CD14-positive monocyte (primary cell): ENCODE results near the gene SF3A1. TPM values are rescaled to one million over a fixed set of nuclear protein-coding genes. Genes with fewer than 3 reads are reported as not detected.

Source experiments
- DNase-seq, 3 donors: peaks; one replicate each; pipeline ENCODE4 v3.0.0-alpha.2; 2011 to 2022
- H2AFZ ChIP-seq: 2 replicates; pipeline ENCODE4 v1.6.0; 2012; ENCODE audit warnings: mild to moderate bottlenecking, low read depth, low read length, inconsistent platforms; ENCODE audit not compliant: insufficient read depth, poor library complexity, severe bottlenecking
- H3K27ac ChIP-seq, 2 donors: 1 replicate in 1 of 2; 2 replicates in 1 of 2; pipeline ENCODE4 v1.5.1; 2012 to 2013; ENCODE audit warnings: low read length in 2 of 2, control low read depth in 1 of 2, inconsistent platforms in 1 of 2, low read depth in 1 of 2, mild to moderate bottlenecking in 1 of 2
- H3K27me3 ChIP-seq, 2 donors: one replicate each; pipeline versions ENCODE4 v1.6.0 to v1.6.1; 2011 to 2013; ENCODE audit warnings: low read length in 2 of 2; ENCODE audit not compliant: control insufficient read depth in 2 of 2, insufficient read depth in 2 of 2
- H3K36me3 ChIP-seq, 2 donors: replicated peaks in 1 of 2; 1 replicate in 1 of 2; 2 replicates in 1 of 2; pipeline versions ENCODE4 v1.5.1 to v1.6.1; 2012 to 2013; ENCODE audit warnings: low read length in 2 of 2, control low read depth in 1 of 2, inconsistent platforms in 1 of 2, mild to moderate bottlenecking in 1 of 2; ENCODE audit not compliant: insufficient read depth in 2 of 2, control insufficient read depth in 1 of 2
- H3K4me1 ChIP-seq, 2 donors: 1 replicate in 1 of 2; 2 replicates in 1 of 2; pipeline versions ENCODE4 v1.5.1 to v1.6.1; 2012 to 2013; ENCODE audit warnings: low read length in 2 of 2, control low read depth in 1 of 2, inconsistent platforms in 1 of 2, mild to moderate bottlenecking in 1 of 2, moderate library complexity in 1 of 2; ENCODE audit not compliant: insufficient read depth in 2 of 2, control insufficient read depth in 1 of 2
- H3K4me2 ChIP-seq: replicated peaks from 2 replicates; pipeline ENCODE3; 2012; ENCODE audit warnings: low read length, moderate library complexity, mild to moderate bottlenecking; ENCODE audit not compliant: poor library complexity, severe bottlenecking; ENCODE audit errors: extremely low read depth
- H3K4me3 ChIP-seq, 3 experiments: fragments of 200-600 bp in 1 of 3; sonication (generic) in 1 of 3; replicated peaks in 1 of 3; 1 replicate in 2 of 3; 2 replicates in 1 of 3; pipeline ENCODE4 v1.5.1; 2011 to 2013; ENCODE audit warnings: low read length in 3 of 3, mild to moderate bottlenecking in 3 of 3, control low read depth in 2 of 3, low read depth in 2 of 3, inconsistent platforms in 1 of 3, moderate library complexity in 1 of 3
- H3K79me2 ChIP-seq: 2 replicates; pipeline ENCODE4 v1.6.0; 2012; ENCODE audit warnings: mild to moderate bottlenecking, control low read depth, inconsistent platforms, low read length, moderate library complexity; ENCODE audit not compliant: insufficient read depth
- H3K9ac ChIP-seq: 2 replicates; pipeline ENCODE4 v1.6.0; 2017; ENCODE audit warnings: low read length, mild to moderate bottlenecking; ENCODE audit not compliant: insufficient read depth, poor library complexity, severe bottlenecking
- H3K9me3 ChIP-seq, 2 donors: replicated peaks in 1 of 2; 1 replicate in 1 of 2; 2 replicates in 1 of 2; pipeline versions ENCODE4 v1.5.1 to v1.6.1; 2012 to 2013; ENCODE audit warnings: low read length in 2 of 2, control low read depth in 1 of 2; ENCODE audit not compliant: control insufficient read depth in 1 of 2, insufficient read depth in 1 of 2
- H4K20me1 ChIP-seq: 2 replicates; pipeline ENCODE4 v1.6.0; 2012; ENCODE audit warnings: mild to moderate bottlenecking, low read length, control low read depth, moderate library complexity; ENCODE audit not compliant: insufficient read depth
- H3K27ac Mint-ChIP-seq, 7 donors: one replicate each; pipeline ENCODE4 v1.8.0; 2020; ENCODE audit warnings: mild to moderate bottlenecking in 7 of 7, mixed read lengths in 7 of 7, moderate library complexity in 6 of 7, inconsistent platforms in 2 of 7
- H3K27me3 Mint-ChIP-seq, 3 donors: one replicate each; pipeline ENCODE4 v1.8.0; 2021 to 2022; ENCODE audit warnings: low read depth in 3 of 3, mild to moderate bottlenecking in 3 of 3, mixed read lengths in 3 of 3, moderate library complexity in 3 of 3, inconsistent platforms in 1 of 3
- H3K36me3 Mint-ChIP-seq, 2 donors: one replicate each; pipeline ENCODE4 v1.8.0; 2020; ENCODE audit warnings: mixed read lengths in 2 of 2, inconsistent platforms in 1 of 2, mild to moderate bottlenecking in 1 of 2
- H3K4me1 Mint-ChIP-seq: one replicate; pipeline ENCODE4 v1.8.0; 2020; ENCODE audit warnings: mild to moderate bottlenecking, mixed read lengths
- H3K4me3 Mint-ChIP-seq, 2 donors: one replicate each; pipeline ENCODE4 v1.8.0; 2020; ENCODE audit warnings: mild to moderate bottlenecking in 2 of 2, mixed read lengths in 2 of 2, moderate library complexity in 1 of 2
- H3K9me3 Mint-ChIP-seq, 7 donors: one replicate each; pipeline ENCODE4 v1.8.0; 2020 to 2022; ENCODE audit warnings: mixed read lengths in 7 of 7, mild to moderate bottlenecking in 6 of 7, moderate library complexity in 6 of 7, inconsistent platforms in 2 of 7
- WGBS: methylation state at CpG from one replicate; pipeline ENCODE4 v1.1.5; 2013; ENCODE audit warnings: missing lambda C conversion rate; ENCODE audit not compliant: insufficient coverage; 5-methylcytosine and 5-hydroxymethylcytosine counted together
- intact Hi-C, 2 donors: fragments of 100-400 bp; cut with micrococcal nuclease; formaldehyde crosslinking; loops; one replicate each; pipeline versions ENCODE4 v1.15.0 to v1.15.1; 2023
- polyA plus RNA-seq, 3 donors: library from polyadenylated mRNA; depleted of rRNA in 1 of 3; unstranded in 2 of 3; stranded (reverse) in 1 of 3; fragments of 300-500 nt in 2 of 3; fragments of >200 nt in 1 of 3; fragmentation: Illumina TruSeq in 2 of 3; gene quantifications; 1 replicate in 2 of 3; 2 replicates in 1 of 3; pipeline ENCODE4 v1.2.3, GENCODE V29; 2012 to 2021
- TF ChIP-seq, protein P1 (sequence below): fragments of 200-600 bp; IDR thresholded peaks from one replicate; pipeline ENCODE4 v1.8.0; 2022; ENCODE audit warnings: antibody characterized with exemption, mild to moderate bottlenecking

The SF3A1 gene
- polyA plus RNA-seq, 3 donors: 34.7 to 102 (median 52.1) TPM

- Histone ChIP-seq H3K36me3 (no peaks in the 10 kb centered on the region), H3K79me2 (no peaks in the 10 kb centered on the region), H3K27ac (peak overlapping the region in 1 of 2 donors; percentile 17), H3K27me3 (no peaks in the 10 kb centered on the region), H3K9me3 (no peaks in the 10 kb centered on the region), H3K4me1 (peaks cover 55 to 70% of the 10 kb centered on the region in 2 donors), H3K4me2 (peak overlapping the region; percentile 26), H3K9ac (no peak overlapping the region), H4K20me1 (no peaks in the 10 kb centered on the region), H3K4me3 (peak overlapping the region in 1 of 3 experiments; percentile 31), H2AFZ (no peak overlapping the region)
- Mint-ChIP-seq H3K27me3 (peaks cover 6 to 9% (median 6%) of the 10 kb centered on the region in 3 donors), H3K4me3 (peak overlapping the region; percentile 42 to 52), H3K27ac (peak overlapping the region; percentile 50 to 84 (median 79)), H3K9me3 (peaks cover 0 to 2% (median 0%) of the 10 kb centered on the region in 7 donors), H3K36me3 (peaks cover 4 to 18% of the 10 kb centered on the region in 2 donors), H3K4me1 (peaks cover 73% of the 10 kb centered on the region)
- 0% methylated on average over 1 of the region's 7 CpGs for WGBS
- DNase-seq: peak; percentile 77 to 84 (median 81)
- intact Hi-C loops: loop anchor here in 1 of 2 donors (10.0 kb wide), 1 partner anchor 178 kb away; no protein-coding TSS in a partner anchor
- TF ChIP-seq, protein P1, sequence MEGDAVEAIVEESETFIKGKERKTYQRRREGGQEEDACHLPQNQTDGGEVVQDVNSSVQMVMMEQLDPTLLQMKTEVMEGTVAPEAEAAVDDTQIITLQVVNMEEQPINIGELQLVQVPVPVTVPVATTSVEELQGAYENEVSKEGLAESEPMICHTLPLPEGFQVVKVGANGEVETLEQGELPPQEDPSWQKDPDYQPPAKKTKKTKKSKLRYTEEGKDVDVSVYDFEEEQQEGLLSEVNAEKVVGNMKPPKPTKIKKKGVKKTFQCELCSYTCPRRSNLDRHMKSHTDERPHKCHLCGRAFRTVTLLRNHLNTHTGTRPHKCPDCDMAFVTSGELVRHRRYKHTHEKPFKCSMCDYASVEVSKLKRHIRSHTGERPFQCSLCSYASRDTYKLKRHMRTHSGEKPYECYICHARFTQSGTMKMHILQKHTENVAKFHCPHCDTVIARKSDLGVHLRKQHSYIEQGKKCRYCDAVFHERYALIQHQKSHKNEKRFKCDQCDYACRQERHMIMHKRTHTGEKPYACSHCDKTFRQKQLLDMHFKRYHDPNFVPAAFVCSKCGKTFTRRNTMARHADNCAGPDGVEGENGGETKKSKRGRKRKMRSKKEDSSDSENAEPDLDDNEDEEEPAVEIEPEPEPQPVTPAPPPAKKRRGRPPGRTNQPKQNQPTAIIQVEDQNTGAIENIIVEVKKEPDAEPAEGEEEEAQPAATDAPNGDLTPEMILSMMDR: no peak
These were observed 74.1 kb downstream of the SF3A1 start for GRCh38 chr22:30282616-30283046.

Other genes with a start within 250 kb of the SF3A1 start
- 1 to 10 TPM in 1 of 3 donors, not detected in 2; 7.0 TPM for gene LIF, start 110.1 kb downstream of the SF3A1 start, polyA plus RNA-seq
- 100 to 1,000 TPM in 2 of 3 donors, 10 to 100 TPM in 1; 48.0 to 295 (median 146) TPM for gene OSM, start 90.0 kb downstream of the SF3A1 start, polyA plus RNA-seq
- 10 to 100 TPM in 1 of 3 donors, 1 to 10 TPM in 2; 6.4 to 15.5 (median 6.5) TPM for gene CASTOR1, start 67.4 kb downstream of the SF3A1 start, polyA plus RNA-seq
- gene TBC1D10A, start 30.0 kb downstream of the SF3A1 start, polyA plus RNA-seq: 10 to 100 TPM; 13.4 to 38.3 (median 21.8) TPM
- gene CCDC157, start 113 bp upstream of the SF3A1 start, polyA plus RNA-seq: 1 to 10 TPM in 1 of 3 donors, under 1 TPM in 2; 0.50 to 3.7 (median 0.54) TPM
- gene RNF215, start 30.5 kb upstream of the SF3A1 start, polyA plus RNA-seq: 10 to 100 TPM in 1 of 3 donors, under 1 TPM in 2; 0.26 to 12.2 (median 0.42) TPM
- under 1 TPM in 2 of 3 donors, not detected in 1; 0.03 TPM for gene SEC14L2, start 40.1 kb upstream of the SF3A1 start, polyA plus RNA-seq
- gene MTFP1, start 68.9 kb upstream of the SF3A1 start, polyA plus RNA-seq: 10 to 100 TPM in 1 of 3 donors, 1 to 10 TPM in 2; 6.2 to 14.2 (median 7.5) TPM
- gene SEC14L3, start 115.1 kb upstream of the SF3A1 start, polyA plus RNA-seq: not detected
- not detected for gene SEC14L4, start 148.8 kb upstream of the SF3A1 start, polyA plus RNA-seq
- gene SEC14L6, start 189.8 kb upstream of the SF3A1 start, polyA plus RNA-seq: not detected
- gene GAL3ST1, start 217.8 kb upstream of the SF3A1 start, polyA plus RNA-seq: not detected
- gene PES1, start 235.0 kb upstream of the SF3A1 start, polyA plus RNA-seq: 10 to 100 TPM; 32.2 to 36.6 (median 35.6) TPM